SK-N-SH (cell line): ENCODE data around the gene SNX32. TPM values are rescaled to one million over a fixed set of nuclear protein-coding genes. Genes with fewer than 3 reads are reported as not detected.

Experiments
- CTCF ChIA-PET: fragments of 300-600, 350-600 bp; formaldehyde crosslinking; extraction: SDS; loops from one replicate; lab custom pipeline; 2021; lab: Yijun Ruan, JAX
- POLR2A ChIA-PET: fragments of 350-600 bp; sonication (Branson Sonifier 250); formaldehyde crosslinking; extraction: SDS; loops from one replicate; lab custom pipeline; 2020; ENCODE audit warnings: antibody characterized with exemption, inconsistent platforms; lab: Yijun Ruan, JAX
- DNase-seq: peaks from one replicate; pipeline ENCODE4 v3.0.0; 2012
- H2AFZ ChIP-seq: fragments of 200-600 bp; sonication (generic); 2 replicates; pipeline ENCODE4 v1.8.1; 2016; ENCODE audit warnings: antibody characterized with exemption, mild to moderate bottlenecking, low read depth
- H3F3A ChIP-seq: fragments of 200-600 bp; sonication (generic); replicated peaks from 2 replicates; pipeline ENCODE3; 2016; ENCODE audit warnings: antibody characterized with exemption, mild to moderate bottlenecking; ENCODE audit not compliant: insufficient read depth
- H3K27ac ChIP-seq, 2 experiments: fragments of 200-500 bp in 1 of 2; fragments of 200-600 bp in 1 of 2; sonication (Bioruptor generic) in 1 of 2; sonication (generic), shearing (Covaris generic) in 1 of 2; 2 replicates each; pipeline versions ENCODE4 v1.5.1 to v1.6.1; 2014 to 2016; ENCODE audit warnings: low read depth in 2 of 2, inconsistent platforms in 1 of 2, low read length in 1 of 2, mild to moderate bottlenecking in 1 of 2, mixed read lengths in 1 of 2
- H3K27me3 ChIP-seq: fragments of 200-600 bp; sonication (generic), shearing (Covaris generic); 2 replicates; pipeline ENCODE4 v1.6.1; 2016; ENCODE audit warnings: mixed run types; ENCODE audit not compliant: insufficient read depth
- H3K36me3 ChIP-seq, 2 experiments: fragments of 200-500 bp in 1 of 2; fragments of 200-600 bp in 1 of 2; sonication (Bioruptor generic) in 1 of 2; sonication (generic) in 1 of 2; replicated peaks in 1 of 2; 2 replicates each; pipeline versions ENCODE3 to v1.5.1; 2014 to 2016; ENCODE audit warnings: low read length in 1 of 2, mild to moderate bottlenecking in 1 of 2; ENCODE audit not compliant: insufficient read depth in 2 of 2, control insufficient read depth in 1 of 2
- H3K4me1 ChIP-seq, 2 experiments: fragments of 200-500 bp in 1 of 2; fragments of 200-600 bp in 1 of 2; sonication (Bioruptor generic) in 1 of 2; sonication (generic), shearing (Covaris generic) in 1 of 2; 2 replicates each; pipeline versions ENCODE4 v1.5.1 to v1.6.1; 2014 to 2016; ENCODE audit warnings: low read depth in 1 of 2, low read length in 1 of 2, mixed run types in 1 of 2; ENCODE audit not compliant: insufficient read depth in 2 of 2, control insufficient read depth in 1 of 2
- H3K4me2 ChIP-seq: fragments of 200-600 bp; sonication (generic), shearing (Covaris generic); 2 replicates; pipeline ENCODE4 v1.6.1; 2017; ENCODE audit warnings: mixed run types
- H3K4me3 ChIP-seq, 2 experiments: fragments of 200-500 bp in 1 of 2; fragments of 200-600 bp in 1 of 2; sonication (Bioruptor generic) in 1 of 2; sonication (generic), shearing (Covaris generic) in 1 of 2; 2 replicates each; pipeline versions ENCODE4 v1.5.1 to v1.8.1; 2014 to 2016; ENCODE audit warnings: low read depth in 2 of 2, inconsistent platforms in 1 of 2, low read length in 1 of 2, mild to moderate bottlenecking in 1 of 2, mixed read lengths in 1 of 2, moderate library complexity in 1 of 2
- H3K79me2 ChIP-seq: fragments of 200-600 bp; sonication (generic); 2 replicates; pipeline ENCODE4 v1.8.1; 2017; ENCODE audit warnings: mild to moderate bottlenecking; ENCODE audit not compliant: insufficient read depth
- H3K9ac ChIP-seq: fragments of 200-600 bp; sonication (generic); 2 replicates; pipeline ENCODE4 v1.6.1; 2017; ENCODE audit warnings: mixed run types
- H3K9me2 ChIP-seq: fragments of 200-600 bp; sonication (generic); 2 replicates; pipeline ENCODE4 v1.6.1; 2017; ENCODE audit warnings: mixed run types
- H3K9me3 ChIP-seq: fragments of 200-600 bp; sonication (generic); 2 replicates; pipeline ENCODE4 v1.6.1; 2017; ENCODE audit warnings: mixed run types, mild to moderate bottlenecking, moderate library complexity
- H4K20me1 ChIP-seq: fragments of 200-600 bp; sonication (generic); 2 replicates; pipeline ENCODE4 v1.6.1; 2017; ENCODE audit warnings: mild to moderate bottlenecking, mixed run types; ENCODE audit not compliant: insufficient read depth
- EZH2phosphoT487 ChIP-seq: fragments of 200-600 bp; sonication (generic); IDR thresholded peaks from 2 replicates; pipeline ENCODE4 v1.6.1; 2017; ENCODE audit warnings: low read depth, mixed run types, mild to moderate bottlenecking, antibody characterized with exemption, moderate library complexity, borderline replicate concordance
- GABPA ChIP-seq: IDR thresholded peaks from 2 replicates; pipeline ENCODE4 v1.4.0; 2012; ENCODE audit warnings: low read depth, mild to moderate bottlenecking
- IRF3 ChIP-seq: fragments of 150-350 bp; IDR thresholded peaks from 2 replicates; pipeline ENCODE4 v1.6.1; 2016; ENCODE audit warnings: mild to moderate bottlenecking, low read depth, low read length
- JUND ChIP-seq: IDR thresholded peaks from 2 replicates; pipeline ENCODE4 v1.4.0; 2012
- MXI1 ChIP-seq: IDR thresholded peaks from 2 replicates; pipeline ENCODE4 v1.6.1; 2012; ENCODE audit warnings: mild to moderate bottlenecking, low read depth, low read length, improper control_type of control experiment
- RFX5 ChIP-seq: IDR thresholded peaks from 2 replicates; pipeline ENCODE4 v1.6.1; 2012; ENCODE audit warnings: mild to moderate bottlenecking, improper control_type of control experiment, low read length
- TAF1 ChIP-seq: IDR thresholded peaks from 2 replicates; pipeline ENCODE4 v1.6.1; 2012; ENCODE audit warnings: low read depth, mild to moderate bottlenecking, low read length, moderate library complexity, borderline replicate concordance
- TEAD4 ChIP-seq: IDR thresholded peaks from 2 replicates; pipeline ENCODE4 v1.4.0; 2012; ENCODE audit warnings: mild to moderate bottlenecking, borderline replicate concordance; ENCODE audit not compliant: insufficient read depth
- ZBTB33 ChIP-seq: IDR thresholded peaks from 2 replicates; pipeline ENCODE4 v1.4.0; 2012; ENCODE audit warnings: low read depth, borderline replicate concordance
- WGBS: methylation state at CpG from one replicate; pipeline ENCODE4 v1.1.6; 2017; ENCODE audit warnings: low lambda C conversion rate; 5-methylcytosine and 5-hydroxymethylcytosine counted together
- polyA plus RNA-seq, 3 experiments: library from polyadenylated mRNA; depleted of rRNA; stranded (reverse); fragments of >200 nt; gene quantifications; 2 replicates each; pipeline ENCODE4 v1.2.3, GENCODE V29; 2012
- TF ChIP-seq, protein P1 (sequence below): fragments of 200-600 bp; sonication (generic); IDR thresholded peaks from 2 replicates; pipeline ENCODE4 v1.6.1; 2017; ENCODE audit warnings: antibody characterized with exemption, mild to moderate bottlenecking, moderate library complexity

Gene SNX32
- polyA plus RNA-seq, 1 of the 3 experiments (the other 2 are of a cell fraction), result 1.0 TPM

- TF ChIP-seq TEAD4 (no peak), RFX5 (no peak), MXI1 (no peak), JUND (no peak)
These were observed 36.1 kb upstream of the SNX32 start (continued) for GRCh38 chr11:65797711-65798110.

DNA sequence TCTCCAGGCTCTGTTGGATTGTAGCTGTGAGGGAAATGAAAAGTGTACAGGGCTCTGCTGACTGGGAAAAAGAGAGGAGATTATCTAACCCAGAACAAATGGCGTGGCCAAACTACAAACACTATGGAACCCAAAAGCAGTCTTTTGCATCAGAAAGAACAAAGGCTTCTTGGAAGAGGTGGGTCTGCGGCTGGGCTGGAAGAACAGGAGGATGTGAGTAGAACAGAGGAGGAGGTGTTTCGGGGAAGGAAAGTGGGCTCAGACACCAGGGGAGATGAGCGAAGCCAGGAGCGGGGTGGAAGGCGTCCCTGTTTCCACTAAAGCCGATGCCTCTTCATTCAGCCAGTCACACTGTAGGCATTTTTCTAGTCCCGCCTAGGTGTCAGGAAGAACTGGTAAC is 34.9 kb upstream of the SNX32 start:
- Histone ChIP-seq H3K9me2 (no peaks in the 10 kb centered on the region), H3K4me3 (no peak overlapping the region), H3K79me2 (no peaks in the 10 kb centered on the region)
- POLR2A ChIA-PET, result no interaction called here
- TF ChIP-seq TAF1 (no peak), TEAD4 (no peak), IRF3 (no peak), ZBTB33 (no peak), GABPA (no peak), EZH2phosphoT487 (no peak)
- TF ChIP-seq, protein P1, sequence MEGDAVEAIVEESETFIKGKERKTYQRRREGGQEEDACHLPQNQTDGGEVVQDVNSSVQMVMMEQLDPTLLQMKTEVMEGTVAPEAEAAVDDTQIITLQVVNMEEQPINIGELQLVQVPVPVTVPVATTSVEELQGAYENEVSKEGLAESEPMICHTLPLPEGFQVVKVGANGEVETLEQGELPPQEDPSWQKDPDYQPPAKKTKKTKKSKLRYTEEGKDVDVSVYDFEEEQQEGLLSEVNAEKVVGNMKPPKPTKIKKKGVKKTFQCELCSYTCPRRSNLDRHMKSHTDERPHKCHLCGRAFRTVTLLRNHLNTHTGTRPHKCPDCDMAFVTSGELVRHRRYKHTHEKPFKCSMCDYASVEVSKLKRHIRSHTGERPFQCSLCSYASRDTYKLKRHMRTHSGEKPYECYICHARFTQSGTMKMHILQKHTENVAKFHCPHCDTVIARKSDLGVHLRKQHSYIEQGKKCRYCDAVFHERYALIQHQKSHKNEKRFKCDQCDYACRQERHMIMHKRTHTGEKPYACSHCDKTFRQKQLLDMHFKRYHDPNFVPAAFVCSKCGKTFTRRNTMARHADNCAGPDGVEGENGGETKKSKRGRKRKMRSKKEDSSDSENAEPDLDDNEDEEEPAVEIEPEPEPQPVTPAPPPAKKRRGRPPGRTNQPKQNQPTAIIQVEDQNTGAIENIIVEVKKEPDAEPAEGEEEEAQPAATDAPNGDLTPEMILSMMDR, result no peak
- TF ChIP-seq, all 33 proteins: peak for 0
- H3K27me3 ChIP-seq, result peaks cover 20% of the 10 kb centered on the region
- H3K9ac ChIP-seq, result no peak overlapping the region
- no peak overlapping the region for H2AFZ ChIP-seq
- H3K36me3 ChIP-seq, result no peaks in the 10 kb centered on the region
- no peak for DNase-seq
- no peak overlapping the region for H3K27ac ChIP-seq
- H3F3A ChIP-seq, result no peaks in the 10 kb centered on the region
- H3K4me1 ChIP-seq, result no peaks in the 10 kb centered on the region
- H3K4me2 ChIP-seq, result no peak overlapping the region
- 79% methylated on average over 8 of the region's 8 CpGs for WGBS
- no peaks in the 10 kb centered on the region for H3K9me3 ChIP-seq
- H4K20me1 ChIP-seq, result no peaks in the 10 kb centered on the region
- CTCF ChIA-PET, result interaction anchor here (0.8 to 19.1 kb wide), 6 partner anchors 9 to 87 kb away, joined by 3 to 152 read pairs (median 4); partner anchors contain the start of genes AP5B1 and KAT5
